Neuronal stem cell (in vitro differentiated cells): Measurements from ENCODE around the gene OSBPL6.

Experiments used
- DNase-seq: peaks from one replicate; pipeline ENCODE4 v3.0.0-alpha.2; 2013; ENCODE audit warnings: low spot score
- H2AFZ ChIP-seq: one replicate; pipeline ENCODE4 v1.6.1; 2013; ENCODE audit warnings: mild to moderate bottlenecking, low read length, inconsistent platforms
- H2AK5ac ChIP-seq: 2 replicates; pipeline ENCODE4 v1.6.1; 2013; ENCODE audit warnings: low read depth, mild to moderate bottlenecking, inconsistent platforms, low read length, moderate library complexity, mixed read lengths
- H2BK120ac ChIP-seq: 2 replicates; pipeline ENCODE4 v1.6.1; 2013; ENCODE audit warnings: low read depth, mild to moderate bottlenecking, inconsistent platforms, low read length, moderate library complexity, mixed read lengths
- H2BK12ac ChIP-seq: one replicate; pipeline ENCODE4 v1.6.1; 2013; ENCODE audit warnings: low read length, inconsistent platforms
- H2BK15ac ChIP-seq: 2 replicates; pipeline ENCODE4 v1.6.1; 2013; ENCODE audit warnings: mild to moderate bottlenecking, low read length, inconsistent platforms, mixed read lengths
- H2BK5ac ChIP-seq: one replicate; pipeline ENCODE4 v1.6.1; 2013; ENCODE audit warnings: inconsistent platforms, mild to moderate bottlenecking, low read length, moderate library complexity
- H3K14ac ChIP-seq: one replicate; pipeline ENCODE4 v1.6.1; 2013; ENCODE audit warnings: low read length, inconsistent platforms
- H3K18ac ChIP-seq: 2 replicates; pipeline ENCODE4 v1.6.1; 2013; ENCODE audit warnings: low read length, inconsistent platforms
- H3K23ac ChIP-seq: 2 replicates; pipeline ENCODE4 v1.6.1; 2013; ENCODE audit warnings: low read depth, mild to moderate bottlenecking, mixed read lengths, low read length, inconsistent platforms; ENCODE audit not compliant: poor library complexity
- H3K27ac ChIP-seq: replicated peaks from 3 replicates; pipeline ENCODE4 v1.5.1; 2013; ENCODE audit warnings: low read length, inconsistent platforms
- H3K27me3 ChIP-seq, 3 experiments: 2 replicates each; pipeline ENCODE4 v1.6.1; 2013; ENCODE audit warnings: low read length in 3 of 3, mild to moderate bottlenecking in 2 of 3, inconsistent platforms in 1 of 3, low read depth in 1 of 3, mixed read lengths in 1 of 3, moderate library complexity in 1 of 3; ENCODE audit not compliant: control insufficient read depth in 3 of 3, insufficient read depth in 3 of 3
- H3K36me3 ChIP-seq, 2 donors: replicated peaks in 1 of 2; 2 replicates each; pipeline ENCODE4 v1.6.1; 2013; ENCODE audit warnings: low read length in 2 of 2; ENCODE audit not compliant: control insufficient read depth in 2 of 2, insufficient read depth in 2 of 2
- H3K4ac ChIP-seq: 2 replicates; pipeline ENCODE4 v1.6.1; 2013; ENCODE audit warnings: inconsistent platforms, mild to moderate bottlenecking, low read length, moderate library complexity
- H3K4me1 ChIP-seq, 2 donors: 1 replicate in 1 of 2; 2 replicates in 1 of 2; pipeline ENCODE4 v1.6.1; 2013; ENCODE audit warnings: low read length in 2 of 2, low read depth in 1 of 2; ENCODE audit not compliant: control insufficient read depth in 2 of 2, insufficient read depth in 1 of 2
- H3K4me2 ChIP-seq: one replicate; pipeline ENCODE4 v1.6.1; 2013; ENCODE audit warnings: mild to moderate bottlenecking, low read length, inconsistent platforms; ENCODE audit not compliant: insufficient read depth, poor library complexity, severe bottlenecking
- H3K4me3 ChIP-seq, 2 donors: 2 replicates each; pipeline ENCODE4 v1.5.1; 2013; ENCODE audit warnings: low read length in 2 of 2, mild to moderate bottlenecking in 2 of 2, inconsistent platforms in 1 of 2, moderate library complexity in 1 of 2
- H3K79me1 ChIP-seq: one replicate; pipeline ENCODE4 v1.6.1; 2013; ENCODE audit warnings: low read depth, mild to moderate bottlenecking, inconsistent platforms, low read length, moderate library complexity
- H3K9ac ChIP-seq: one replicate; pipeline ENCODE4 v1.6.1; 2013; ENCODE audit warnings: mild to moderate bottlenecking, low read depth, low read length, inconsistent platforms; ENCODE audit not compliant: poor library complexity
- H3K9me3 ChIP-seq, 2 donors: replicated peaks in 1 of 2; 2 replicates each; pipeline versions ENCODE3 to v1.6.1; 2013; ENCODE audit warnings: low read length in 2 of 2, mild to moderate bottlenecking in 2 of 2, inconsistent platforms in 1 of 2, low read depth in 1 of 2, mixed read lengths in 1 of 2, moderate library complexity in 1 of 2; ENCODE audit not compliant: control insufficient read depth in 2 of 2, insufficient read depth in 1 of 2
- H4K8ac ChIP-seq: one replicate; pipeline ENCODE4 v1.6.1; 2013; ENCODE audit warnings: low read depth, mild to moderate bottlenecking, inconsistent platforms, low read length, moderate library complexity
- H4K91ac ChIP-seq: one replicate; pipeline ENCODE4 v1.6.1; 2013; ENCODE audit warnings: low read length, low read depth, mild to moderate bottlenecking, inconsistent platforms; ENCODE audit not compliant: poor library complexity
- WGBS, 2 donors: extraction: QIAGEN DNeasy Blood & Tissue Kit; methylation state at CpG; one replicate each; pipeline ENCODE4 v1.1.7; 2013; ENCODE audit warnings: missing lambda C conversion rate in 2 of 2, mixed read lengths in 1 of 2; ENCODE audit not compliant: insufficient read length in 2 of 2, insufficient replicate concordance in 1 of 2; ENCODE audit errors: extremely low coverage in 2 of 2; 5-methylcytosine and 5-hydroxymethylcytosine counted together

OSBPL6 gene

DNA sequence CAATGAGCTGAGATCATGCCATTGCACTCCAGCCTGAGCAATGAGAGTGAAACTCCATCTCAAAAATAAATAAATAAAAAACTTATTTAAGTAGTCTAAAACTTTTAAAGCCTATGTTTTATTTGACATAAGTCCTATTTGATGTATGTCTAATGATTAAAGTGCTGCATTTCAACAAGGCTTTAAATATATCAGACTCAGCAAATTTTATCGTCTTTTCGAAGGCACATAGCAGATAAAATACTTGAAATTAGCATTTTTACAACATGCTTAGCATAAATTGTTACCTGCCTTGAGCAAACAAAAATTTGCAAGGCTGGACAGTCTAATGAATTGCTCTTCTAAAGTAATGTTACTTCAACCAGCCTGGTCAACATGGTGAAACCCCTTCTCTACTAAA, 170.8 kb downstream of the OSBPL6 start:
- no peak overlapping the region for H3K14ac ChIP-seq
- DNase-seq: no peak
- no peak overlapping the region for H3K27ac ChIP-seq
- H2BK12ac ChIP-seq: no peak overlapping the region
- no peak overlapping the region for H3K18ac ChIP-seq
- H3K79me1 ChIP-seq: no peaks in the 10 kb centered on the region
- no peak overlapping the region for H3K4me2 ChIP-seq
- H3K4me3 ChIP-seq: no peak overlapping the region
- no peak overlapping the region for H4K91ac ChIP-seq
- H3K9ac ChIP-seq: no peak overlapping the region
- H2BK5ac ChIP-seq: no peak overlapping the region
- no CpG with 5 or more reads among the region's 2 CpGs for WGBS, 2 donors
- H2AK5ac ChIP-seq: no peak overlapping the region
- no peak overlapping the region for H2BK120ac ChIP-seq
- H3K36me3 ChIP-seq: peaks cover 0 to 4% of the 10 kb centered on the region in 2 donors
- no peak overlapping the region for H3K23ac ChIP-seq
- H3K4me1 ChIP-seq: no peaks in the 10 kb centered on the region
- no peak overlapping the region for H2AFZ ChIP-seq
- no peak overlapping the region for H2BK15ac ChIP-seq
- no peak overlapping the region for H3K4ac ChIP-seq
- H3K9me3 ChIP-seq: no peaks in the 10 kb centered on the region
- no peak overlapping the region for H4K8ac ChIP-seq
- no peaks in the 10 kb centered on the region for H3K27me3 ChIP-seq

- WGBS, 2 donors: no CpG with 5 or more reads among the region's 4 CpGs
- Histone ChIP-seq H2BK120ac (no peak overlapping the region), H2BK5ac (no peak overlapping the region), H3K4me3 (no peak overlapping the region), H3K9me3 (no peaks in the 10 kb centered on the region), H3K23ac (no peak overlapping the region), H3K4me1 (no peaks in the 10 kb centered on the region), H3K27me3 (no peaks in the 10 kb centered on the region), H2AK5ac (no peak overlapping the region), H4K91ac (no peak overlapping the region), H2BK12ac (no peak overlapping the region), H3K27ac (no peak overlapping the region), H2BK15ac (no peak overlapping the region), H4K8ac (no peak overlapping the region), H3K9ac (no peak overlapping the region), H3K36me3 (peaks cover 0 to 4% of the 10 kb centered on the region in 2 donors), H3K4ac (no peak overlapping the region), H3K18ac (no peak overlapping the region), H3K79me1 (no peaks in the 10 kb centered on the region), H3K14ac (no peak overlapping the region), H3K4me2 (no peak overlapping the region), H2AFZ (no peak overlapping the region)
- no peak for DNase-seq
Measured at GRCh38 chr2:178366412-178366811, 172.1 kb downstream of the OSBPL6 start.

DNA sequence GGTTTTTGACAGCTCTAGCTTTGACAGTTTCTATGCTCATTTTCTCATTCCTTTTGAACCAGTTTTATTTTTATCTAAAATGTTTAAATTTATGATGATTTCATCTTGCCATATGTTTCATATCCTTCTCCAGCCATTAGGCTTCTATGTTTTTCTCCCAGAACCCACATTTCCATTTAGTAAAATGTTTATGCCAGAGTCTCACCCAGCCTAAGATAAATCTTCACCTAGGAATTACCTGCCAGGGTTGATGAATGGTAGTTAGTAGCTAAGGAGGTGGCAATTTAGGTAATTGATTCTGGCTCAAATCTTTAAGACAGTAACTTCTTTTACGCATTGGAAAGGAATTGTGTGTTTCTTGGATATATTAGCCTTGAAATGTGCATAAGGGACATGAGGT, 173.0 kb downstream of the OSBPL6 start:
- Histone ChIP-seq H3K27ac (no peak overlapping the region), H2AK5ac (no peak overlapping the region), H4K8ac (no peak overlapping the region), H2BK5ac (no peak overlapping the region), H3K9ac (no peak overlapping the region), H3K4me3 (no peak overlapping the region), H3K18ac (no peak overlapping the region), H4K91ac (no peak overlapping the region), H2AFZ (no peak overlapping the region), H3K14ac (no peak overlapping the region), H3K36me3 (peaks cover 0 to 2% of the 10 kb centered on the region in 2 donors), H3K9me3 (no peaks in the 10 kb centered on the region), H3K27me3 (no peaks in the 10 kb centered on the region), H3K79me1 (no peaks in the 10 kb centered on the region), H2BK12ac (no peak overlapping the region), H3K23ac (no peak overlapping the region), H3K4me1 (no peaks in the 10 kb centered on the region), H3K4ac (no peak overlapping the region), H2BK15ac (no peak overlapping the region), H2BK120ac (no peak overlapping the region), H3K4me2 (no peak overlapping the region)
- WGBS, 2 donors: no CpG with 5 or more reads among the region's 1 CpG
- DNase-seq: no peak

DNA sequence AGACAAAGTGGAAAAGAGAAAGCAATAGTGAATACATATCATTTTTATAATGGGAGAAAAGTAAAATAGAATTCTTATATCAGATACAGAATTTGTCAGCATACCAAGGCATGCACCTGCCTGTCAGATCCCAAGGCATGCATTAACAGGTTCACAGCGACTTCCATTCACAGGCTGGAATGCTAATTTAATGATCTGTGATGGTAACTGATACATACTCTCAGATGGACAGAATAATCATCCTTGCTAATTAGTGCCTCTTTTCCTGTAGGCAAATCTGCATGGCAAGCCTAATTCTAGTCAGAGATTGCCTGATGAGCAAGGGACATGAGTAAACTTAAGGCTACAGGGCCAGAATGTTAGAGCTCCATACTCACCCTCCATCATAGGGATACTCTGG, 180.6 kb downstream of the OSBPL6 start:
- Histone ChIP-seq H3K36me3 (peaks cover 0 to 6% of the 10 kb centered on the region in 2 donors), H2BK5ac (no peak overlapping the region), H3K9ac (no peak overlapping the region), H3K4me2 (no peak overlapping the region), H3K18ac (no peak overlapping the region), H2AFZ (no peak overlapping the region), H3K27me3 (no peaks in the 10 kb centered on the region), H2BK120ac (no peak overlapping the region), H4K8ac (no peak overlapping the region), H2AK5ac (no peak overlapping the region), H3K79me1 (no peaks in the 10 kb centered on the region), H3K4ac (no peak overlapping the region), H3K14ac (no peak overlapping the region), H3K27ac (no peak overlapping the region), H3K4me1 (no peaks in the 10 kb centered on the region), H2BK12ac (no peak overlapping the region), H3K23ac (no peak overlapping the region), H3K9me3 (no peaks in the 10 kb centered on the region), H3K4me3 (no peak overlapping the region), H4K91ac (no peak overlapping the region), H2BK15ac (no peak overlapping the region)
- no peak for DNase-seq
- no CpG with 5 or more reads among the region's 1 CpG for WGBS, 2 donors
